8988T (cell line): ENCODE data around the gene ZNF107.

Experiments
- DNase-seq: peaks from one replicate; pipeline ENCODE4 v3.0.0; 2011

The ZNF107 gene

GRCh38 chr7:64665980-64666662, at the start of gene ZNF107:
TSS of gene ZNF107 (plus strand) at chr7:64666133. CDS start at chr7:64666283, 150 bp downstream.
- DNase-seq, result peak; percentile 45

- DNase-seq, result no peak
These were observed 47.0 kb upstream of the ZNF107 start for GRCh38 chr7:64618785-64619456.

GRCh38 chr7:64619705-64620104, 46.2 kb upstream of the ZNF107 start:
- no peak for DNase-seq

GRCh38 chr7:64621656-64622055, 44.3 kb upstream of the ZNF107 start:
- no peak for DNase-seq

GRCh38 chr7:64625114-64626082, 40.5 kb upstream of the ZNF107 start:
- no peak for DNase-seq

GRCh38 chr7:64626083-64626469, 39.9 kb upstream of the ZNF107 start:
- DNase-seq, result no peak

- no peak for DNase-seq
These were observed 39.4 kb upstream of the ZNF107 start for GRCh38 chr7:64626557-64626956.

GRCh38 chr7:64628192-64628591, 37.7 kb upstream of the ZNF107 start:
- no peak for DNase-seq

- no peak for DNase-seq
These were observed 37.2 kb upstream of the ZNF107 start for GRCh38 chr7:64628721-64629120.

GRCh38 chr7:64630496-64630895, 35.4 kb upstream of the ZNF107 start:
- no peak for DNase-seq

- DNase-seq, result no peak
These were observed 33.9 kb upstream of the ZNF107 start for GRCh38 chr7:64632029-64632428.

GRCh38 chr7:64633401-64633800, 32.5 kb upstream of the ZNF107 start:
- DNase-seq, result no peak

GRCh38 chr7:64634406-64635062, 31.4 kb upstream of the ZNF107 start:
- no peak for DNase-seq

- DNase-seq, result no peak
These were observed 29.5 kb upstream of the ZNF107 start for GRCh38 chr7:64636386-64636785.

GRCh38 chr7:64637521-64638445, 28.1 kb upstream of the ZNF107 start:
- no peak for DNase-seq

GRCh38 chr7:64638822-64639221, 27.1 kb upstream of the ZNF107 start:
- DNase-seq, result no peak

GRCh38 chr7:64639267-64640001, 26.5 kb upstream of the ZNF107 start:
- no peak for DNase-seq

GRCh38 chr7:64640504-64640903, 25.4 kb upstream of the ZNF107 start:
- DNase-seq, result no peak

GRCh38 chr7:64642046-64642445, 23.9 kb upstream of the ZNF107 start:
- DNase-seq, result no peak

GRCh38 chr7:64642875-64643274, 23.1 kb upstream of the ZNF107 start:
- DNase-seq, result no peak

- DNase-seq, result no peak
These were observed 22.4 kb upstream of the ZNF107 start for GRCh38 chr7:64643566-64643965.
